HCT116 (cell line): Measurements from ENCODE around the gene NDUFAF5. TPM values are rescaled to one million over a fixed set of nuclear protein-coding genes. Genes with fewer than 3 reads are reported as not detected.

Experiments
- ATAC-seq: fragments of 200-7000 bp; cut with Tn5 transposase; 2 replicates; pipeline ENCODE4 v1.9.1; 2020; ENCODE audit warnings: mild to moderate bottlenecking, moderate library complexity
- BruUV-seq: library from RNA; stranded (reverse); fragments of 400-500 nt; replicated peaks from 2 replicates; lab custom pipeline; 2021; lab: Mats Ljungman, UMichigan
- CTCF ChIA-PET: fragments of 300-600 bp; sonication (Branson Sonifier 250); formaldehyde crosslinking; loops from one replicate; lab custom pipeline; 2021; ENCODE audit warnings: antibody characterized with exemption; lab: Charles Lee
- POLR2A ChIA-PET: fragments of 300-600, 350-600 bp; sonication (Branson Sonifier 250); formaldehyde crosslinking; loops from one replicate; lab custom pipeline; 2021; ENCODE audit warnings: antibody characterized with exemption; lab: Charles Lee
- RAD21 ChIA-PET, 2 experiments: fragments of 300-600 bp; sonication (Branson Sonifier 250); formaldehyde crosslinking; loops; one replicate each; lab custom pipeline; 2023; ENCODE audit warnings: low total read pairs in 2 of 2; ENCODE audit not compliant: uncharacterized antibody in 2 of 2, unreplicated experiment in 2 of 2, low non-redundant PET in 1 of 2; lab: Charles Lee
- DNase-seq: peaks from one replicate; pipeline ENCODE4 v3.0.0-alpha.2; 2010; ENCODE audit warnings: low read depth, low spot score
- H2AFZ ChIP-seq: fragments of 200-600 bp; shearing (Covaris generic), sonication (generic); 2 replicates; pipeline ENCODE4 v1.6.1; 2017; ENCODE audit warnings: low read depth, mixed run types, mixed read lengths, antibody characterized with exemption, low read length; ENCODE audit not compliant: poor library complexity, severe bottlenecking
- H3K27ac ChIP-seq: 2 replicates; pipeline ENCODE4 v1.5.1; 2012; ENCODE audit warnings: low read depth, low read length
- H3K27me3 ChIP-seq: fragments of 200-600 bp; sonication (generic); 2 replicates; pipeline ENCODE4 v1.6.1; 2016; ENCODE audit warnings: mixed run types, low read length, mixed read lengths; ENCODE audit not compliant: insufficient read depth
- H3K36me3 ChIP-seq, 2 experiments: fragments of 200-500 bp in 1 of 2; fragments of 200-600 bp in 1 of 2; sonication (Bioruptor generic) in 1 of 2; sonication (generic) in 1 of 2; 2 replicates each; pipeline versions ENCODE4 v1.5.1 to v1.6.1; 2014 to 2016; ENCODE audit warnings: low read length in 2 of 2, inconsistent platforms in 1 of 2, mixed read lengths in 1 of 2, mixed run types in 1 of 2; ENCODE audit not compliant: insufficient read depth in 2 of 2, control insufficient read depth in 1 of 2
- H3K4me1 ChIP-seq, 2 experiments: fragments of 200-600 bp in 1 of 2; sonication (generic) in 1 of 2; 2 replicates each; pipeline versions ENCODE4 v1.5.1 to v1.6.1; 2012 to 2017; ENCODE audit warnings: low read length in 2 of 2, inconsistent platforms in 1 of 2, mild to moderate bottlenecking in 1 of 2, mixed read lengths in 1 of 2, mixed run types in 1 of 2, moderate library complexity in 1 of 2; ENCODE audit not compliant: insufficient read depth in 2 of 2, control insufficient read depth in 1 of 2
- H3K4me2 ChIP-seq: fragments of 200-600 bp; sonication (generic); 2 replicates; pipeline ENCODE4 v1.6.1; 2017; ENCODE audit warnings: mixed run types, low read length, mixed read lengths
- H3K4me3 ChIP-seq, 2 experiments: fragments of 200-600 bp in 1 of 2; sonication (generic) in 1 of 2; replicated peaks in 1 of 2; 2 replicates each; pipeline ENCODE4 v1.5.1; 2011 to 2016; ENCODE audit warnings: low read length in 2 of 2, control low read depth in 1 of 2, low read depth in 1 of 2, mild to moderate bottlenecking in 1 of 2, mixed read lengths in 1 of 2, mixed run types in 1 of 2
- H3K79me2 ChIP-seq: fragments of 200-600 bp; sonication (generic); 2 replicates; pipeline ENCODE4 v1.6.1; 2017; ENCODE audit warnings: mild to moderate bottlenecking, mixed run types, low read length, moderate library complexity, mixed read lengths; ENCODE audit not compliant: insufficient read depth
- H3K9ac ChIP-seq: fragments of 200-600 bp; sonication (generic); 2 replicates; pipeline ENCODE4 v1.6.1; 2016; ENCODE audit warnings: low read length, mixed read lengths
- H3K9me2 ChIP-seq: fragments of 200-600 bp; sonication (generic), shearing (Covaris generic); 2 replicates; pipeline ENCODE4 v1.6.1; 2017; ENCODE audit warnings: mixed run types, mild to moderate bottlenecking, moderate library complexity; ENCODE audit not compliant: insufficient read depth
- H3K9me3 ChIP-seq, 2 experiments: fragments of 200-500 bp in 1 of 2; fragments of 200-600 bp in 1 of 2; sonication (Bioruptor generic) in 1 of 2; sonication (generic) in 1 of 2; 2 replicates each; pipeline ENCODE4 v1.6.1; 2014 to 2017; ENCODE audit warnings: low read length in 2 of 2, mixed read lengths in 2 of 2, inconsistent platforms in 1 of 2, low read depth in 1 of 2, mild to moderate bottlenecking in 1 of 2, mixed run types in 1 of 2, moderate library complexity in 1 of 2; ENCODE audit not compliant: control insufficient read depth in 1 of 2, insufficient read depth in 1 of 2
- H4K20me1 ChIP-seq: fragments of 200-600 bp; sonication (generic), shearing (Covaris generic); 2 replicates; pipeline ENCODE4 v1.6.1; 2017; ENCODE audit warnings: mixed run types, mild to moderate bottlenecking, moderate library complexity; ENCODE audit not compliant: insufficient read depth
- ATF3 ChIP-seq: IDR thresholded peaks from 2 replicates; pipeline ENCODE4 v1.6.1; 2012
- CEBPB ChIP-seq: IDR thresholded peaks from 2 replicates; pipeline ENCODE4 v1.6.1; 2012; ENCODE audit warnings: low read depth
- CTCF ChIP-seq, 3 experiments: fragments of 200-600 bp in 1 of 3; sonication (generic) in 1 of 3; IDR thresholded peaks in 2 of 3; conservative IDR thresholded peaks in 1 of 3; 2 replicates each; pipeline ENCODE4 v1.5.1; 2012 to 2017; ENCODE audit warnings: low read depth in 2 of 3, low read length in 2 of 3, antibody characterized with exemption in 1 of 3, borderline replicate concordance in 1 of 3, control low read depth in 1 of 3, mild to moderate bottlenecking in 1 of 3, mixed read lengths in 1 of 3, mixed run types in 1 of 3, moderate library complexity in 1 of 3; ENCODE audit not compliant: insufficient read depth in 1 of 3
- MAX ChIP-seq: IDR thresholded peaks from 2 replicates; pipeline ENCODE4 v1.6.1; 2012
- REST ChIP-seq: IDR thresholded peaks from 2 replicates; pipeline ENCODE4 v1.6.1; 2012; ENCODE audit warnings: low read depth
- SIN3A ChIP-seq: IDR thresholded peaks from 2 replicates; pipeline ENCODE4 v1.6.1; 2012; ENCODE audit warnings: low read depth
- TCF7L2 ChIP-seq: IDR thresholded peaks from 2 replicates; pipeline ENCODE4 v1.7.0; 2011; ENCODE audit warnings: borderline replicate concordance, inconsistent platforms; ENCODE audit not compliant: insufficient read depth, insufficient read length; ENCODE audit errors: extremely low read depth
- ZNF274 ChIP-seq: fragments of 200-500 bp; sonication (Bioruptor generic); IDR thresholded peaks from 2 replicates; pipeline ENCODE4 v1.6.1; 2014; ENCODE audit warnings: mild to moderate bottlenecking, low read depth, low read length, inconsistent platforms
- intact Hi-C: fragments of 100-400 bp; cut with micrococcal nuclease; formaldehyde crosslinking; loops from 2 replicates; pipeline ENCODE4 v1.10.0; 2022
- total RNA-seq: library from RNA; stranded (reverse); gene quantifications from one replicate; pipeline ENCODE4 v1.2.1, GENCODE V29; 2021; ENCODE audit not compliant: unreplicated experiment

NDUFAF5 gene
- total RNA-seq, 1 experiment from 2014 or later = 30.8 TPM

GRCh38 chr20:13756551-13756950 is 28.3 kb upstream of the NDUFAF5 start:
- CTCF ChIA-PET = interaction anchor here (2.8 kb wide), 1 partner anchor 16 kb away, joined by 19 read pairs; no protein-coding TSS in a partner anchor
- no peak for ATAC-seq
- H2AFZ ChIP-seq = no peak overlapping the region
- H3K9me2 ChIP-seq = no peaks in the 10 kb centered on the region
- no peak overlapping the region for H3K4me3 ChIP-seq
- H3K27ac ChIP-seq = no peak overlapping the region
- BruUV-seq = no TSS peak
- no peaks in the 10 kb centered on the region for H3K9me3 ChIP-seq
- H4K20me1 ChIP-seq = peaks cover 4% of the 10 kb centered on the region; the same call in 1 of the 2 replicates
- H3K9ac ChIP-seq = no peak overlapping the region
- no peaks in the 10 kb centered on the region for H3K27me3 ChIP-seq
- no peak for TF ChIP-seq SIN3A
- TF ChIP-seq TCF7L2 = no peak
- TF ChIP-seq MAX = no peak
- TF ChIP-seq ATF3 = no peak
- TF ChIP-seq CTCF (IDR thresholded peaks at IDR 0.05 in 2 of 3, conservative IDR thresholded peaks at IDR 0.05 in 1 of 3; ENCODE audit: borderline replicate concordance in 1 of 3, insufficient read depth in 1 of 3, low read depth in 2 of 3, low read length in 2 of 3) = no peak
- no peak for TF ChIP-seq REST
- no peak for TF ChIP-seq CEBPB
- no peak for TF ChIP-seq ZNF274
- TF ChIP-seq, all 23 proteins: peak for 0
- intact Hi-C loops = no loop called here
- peaks cover 25 to 26% of the 10 kb centered on the region in 2 experiments for H3K36me3 ChIP-seq
- no peak overlapping the region for H3K4me2 ChIP-seq
- H3K4me1 ChIP-seq = no peaks in the 10 kb centered on the region
- RAD21 ChIA-PET = no interaction called here
- POLR2A ChIA-PET = no interaction called here
- H3K79me2 ChIP-seq = peaks cover 20% of the 10 kb centered on the region; the same call in 1 of the 2 replicates
- DNase-seq = no peak
